ENCODE data around the gene SNRPN.
"Not testable (repeated sequence)": the region's sequence is repeated elsewhere in the genome, so short reads cannot be mapped to it uniquely, and the experiment has no call there.

The SNRPN gene

GRCh38 chr15:24954783-24955530 lies at the start of gene SNRPN, which contains the start of gene SNURF:
SNRPN (plus strand) TSS chr15:24954987; CDS start chr15:24974454, 19,467 bp downstream.
SNURF (plus strand) TSS chr15:24954987; CDS start chr15:24955049, 62 bp downstream.
- peak; percentile 75 for DNase-seq

- peak; percentile 2 for DNase-seq
Measured at GRCh38 chr15:24916305-24917009, 38.3 kb upstream of the SNRPN start.

GRCh38 chr15:24917431-24917830 lies 37.4 kb upstream of the SNRPN start:
- no peak for DNase-seq

GRCh38 chr15:24919446-24919845 lies 35.3 kb upstream of the SNRPN start:
- no peak for DNase-seq

DNA sequence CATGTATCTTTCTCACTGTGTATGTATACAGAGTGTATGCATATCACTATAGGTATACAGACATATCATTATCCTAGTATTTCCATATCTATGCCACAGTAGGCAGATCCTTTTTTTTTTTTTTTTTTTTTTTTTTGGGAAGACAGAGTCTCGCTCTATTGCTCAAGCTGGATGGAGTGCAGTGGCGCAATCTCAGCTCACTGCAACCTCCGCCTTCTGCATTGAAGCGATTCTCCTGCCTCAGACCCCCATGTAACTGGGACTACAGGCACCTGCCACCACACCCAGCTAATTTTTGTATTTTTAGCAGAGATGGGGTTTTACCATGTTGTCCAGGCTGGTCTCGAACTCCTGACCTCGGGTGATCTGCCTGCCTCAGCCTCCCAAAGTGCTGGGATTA lies 32.0 kb upstream of the SNRPN start:
- not testable (repeated sequence) for DNase-seq

DNA sequence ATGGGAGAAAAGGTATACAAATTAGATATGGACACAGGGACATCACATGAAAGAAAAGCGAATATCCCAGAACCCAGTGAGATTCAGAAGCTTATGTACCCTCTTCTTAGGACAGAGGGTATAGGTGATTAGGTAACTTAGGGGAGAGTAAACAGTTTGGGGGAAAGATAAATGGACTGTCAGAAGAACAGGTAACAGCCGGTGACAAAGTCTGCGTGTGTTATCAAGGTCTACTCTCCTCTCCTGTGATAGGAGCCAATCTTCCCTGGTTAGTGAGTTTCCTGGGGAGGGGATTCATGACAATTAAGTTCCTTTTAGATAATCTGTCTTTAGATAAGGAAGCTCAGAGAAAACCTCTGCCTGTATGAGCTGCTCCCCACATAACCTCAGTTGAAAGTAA lies 30.6 kb upstream of the SNRPN start:
- no peak for DNase-seq

DNA sequence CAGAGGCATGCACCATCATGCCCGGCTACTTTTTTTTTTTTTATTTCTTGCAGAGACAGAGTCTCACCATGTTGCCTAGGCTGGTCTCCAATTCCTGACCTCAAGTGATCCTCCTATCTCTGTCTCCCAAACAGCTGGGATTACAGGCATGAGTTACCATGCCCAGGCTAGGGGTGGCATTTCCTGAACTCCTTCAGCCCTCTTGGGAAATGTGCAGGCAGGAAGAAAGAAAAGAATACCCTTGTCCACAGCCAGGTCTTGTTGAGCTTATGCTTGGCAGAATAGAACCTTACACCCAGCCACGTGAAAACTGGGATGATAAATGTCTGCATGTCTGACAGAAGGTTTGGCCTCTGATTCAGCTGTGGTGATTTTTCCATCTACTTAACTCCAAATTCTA lies 30.2 kb upstream of the SNRPN start:
- no peak for DNase-seq

- not testable (repeated sequence) for DNase-seq
Measured at GRCh38 chr15:24931874-24932732, 22.7 kb upstream of the SNRPN start.

DNA sequence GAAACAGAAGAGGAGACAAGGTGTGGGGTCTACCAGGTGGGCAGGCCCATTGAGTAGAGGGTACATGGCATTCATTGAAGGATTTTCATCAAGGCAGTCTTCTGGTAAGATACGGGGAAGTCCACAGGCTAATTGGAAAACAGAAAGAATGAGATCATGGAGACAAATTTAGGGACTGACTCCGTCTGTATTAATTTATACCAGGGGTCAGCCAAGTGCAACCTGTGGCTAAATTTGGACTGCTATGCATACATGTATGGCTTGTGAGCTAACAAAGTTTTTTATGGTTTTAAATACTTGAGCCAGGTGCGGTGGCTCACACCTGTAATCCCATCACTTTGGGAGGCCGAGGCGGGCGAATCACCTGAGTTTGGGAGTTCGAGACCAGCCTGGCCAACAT lies 21.1 kb upstream of the SNRPN start:
- DNase-seq, result no peak

GRCh38 chr15:24938224-24938623 lies 16.6 kb upstream of the SNRPN start:
- DNase-seq, result not testable (repeated sequence)

DNA sequence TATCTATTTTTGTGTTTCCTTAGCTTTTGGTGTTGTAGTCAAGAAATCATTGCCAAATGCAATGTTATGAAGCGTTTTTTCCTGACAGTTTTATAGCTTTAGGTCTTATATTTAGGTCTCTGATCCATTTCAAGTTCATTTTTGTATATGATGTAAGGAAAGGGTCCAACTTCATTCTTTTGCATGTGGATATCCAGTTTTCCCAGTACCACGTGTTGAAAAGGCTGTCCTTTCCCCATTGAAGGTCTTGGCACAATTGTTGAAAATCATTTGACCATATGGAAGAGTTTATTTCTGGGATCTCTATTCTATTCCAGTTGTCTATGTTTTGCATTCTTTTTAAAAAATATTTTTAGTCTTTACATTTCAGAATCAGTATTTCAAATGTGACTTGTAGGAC lies 14.6 kb upstream of the SNRPN start:
- no peak for DNase-seq

DNA sequence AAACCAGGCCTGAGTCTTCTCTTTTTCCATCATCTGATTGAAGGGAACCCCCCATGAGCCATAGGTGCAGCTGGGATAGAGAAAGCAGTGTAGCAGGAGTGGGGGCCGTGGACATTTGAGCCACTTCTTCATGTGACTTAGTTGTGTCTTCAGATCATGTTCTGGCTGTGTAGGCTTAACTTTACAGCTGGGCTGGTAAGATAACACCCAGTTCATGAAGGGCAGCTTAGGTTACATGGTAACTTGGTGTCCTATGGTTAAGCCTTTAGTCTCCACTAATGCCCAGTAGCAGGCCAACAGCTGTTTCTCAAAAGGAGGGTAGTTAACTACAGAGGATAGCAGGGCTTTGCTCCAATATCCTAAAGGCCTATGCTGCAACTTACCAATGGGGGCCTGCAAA lies 11.4 kb upstream of the SNRPN start:
- DNase-seq, result no peak

GRCh38 chr15:24944954-24945353 lies 9.8 kb upstream of the SNRPN start:
- no peak for DNase-seq

GRCh38 chr15:24945711-24946110 lies 9.1 kb upstream of the SNRPN start:
- DNase-seq, result no peak

DNA sequence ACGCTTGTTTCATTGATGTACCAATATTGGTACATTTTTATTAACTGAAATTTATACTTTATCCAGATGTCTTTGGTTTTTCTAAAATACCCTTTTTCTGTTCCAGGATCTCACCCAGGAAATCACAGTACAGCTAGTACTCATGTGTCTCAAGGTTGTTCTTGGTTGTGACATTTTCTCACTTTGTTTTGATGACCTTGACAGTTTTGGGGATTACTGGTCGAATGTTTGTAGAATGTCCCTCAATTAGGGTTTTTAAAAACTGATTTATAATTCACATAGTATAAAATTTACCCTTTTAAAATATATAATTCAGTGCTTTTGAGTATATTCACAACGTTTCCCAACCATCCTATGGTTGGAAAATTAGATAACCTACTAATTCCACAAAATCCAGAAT lies 6.3 kb upstream of the SNRPN start:
- no peak for DNase-seq

- peak; percentile 11 for DNase-seq
Measured at GRCh38 chr15:24955531-24955921, 739 bp downstream of the SNRPN start.

GRCh38 chr15:24956111-24956838 lies 1.5 kb downstream of the SNRPN start:
- DNase-seq, result peak; percentile 82

DNA sequence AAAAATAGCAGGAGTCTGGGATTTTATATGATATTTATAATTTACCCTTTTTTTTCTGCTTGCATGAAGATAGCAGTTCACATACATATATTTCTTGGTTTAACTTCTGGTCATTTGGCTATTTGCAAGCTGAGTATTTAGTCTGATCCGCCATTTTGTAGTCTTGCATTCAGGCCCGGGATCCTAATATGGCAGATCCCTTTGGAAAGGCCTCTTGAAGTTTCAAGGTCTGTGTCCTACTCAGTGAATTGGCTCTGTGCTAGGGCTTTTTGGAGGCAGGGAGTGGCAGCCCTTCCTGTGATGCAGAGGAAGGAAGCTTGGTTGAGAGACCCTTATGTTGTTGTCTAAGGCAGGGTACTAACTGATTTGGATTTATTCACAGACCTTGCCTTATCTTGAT lies 2.9 kb downstream of the SNRPN start:
- no peak for DNase-seq

DNA sequence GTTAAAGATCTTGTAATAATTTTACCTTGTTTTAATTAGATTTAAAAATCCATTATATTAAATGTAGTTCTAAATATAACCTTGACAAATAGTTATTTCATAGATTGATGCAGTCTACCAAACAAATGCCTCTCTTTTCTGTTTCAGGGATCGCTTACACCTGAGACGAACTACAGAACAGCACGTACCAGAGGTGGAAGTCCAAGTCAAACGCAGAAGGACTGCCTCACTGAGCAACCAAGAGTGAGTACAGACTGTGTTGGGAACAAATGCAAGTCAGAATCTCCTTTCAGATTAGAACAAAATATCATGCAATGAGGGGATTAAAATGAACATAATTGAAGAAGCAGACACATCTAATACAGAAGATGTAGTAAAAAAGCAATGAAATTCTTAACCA lies 7.2 kb downstream of the SNRPN start:
- no peak for DNase-seq

DNA sequence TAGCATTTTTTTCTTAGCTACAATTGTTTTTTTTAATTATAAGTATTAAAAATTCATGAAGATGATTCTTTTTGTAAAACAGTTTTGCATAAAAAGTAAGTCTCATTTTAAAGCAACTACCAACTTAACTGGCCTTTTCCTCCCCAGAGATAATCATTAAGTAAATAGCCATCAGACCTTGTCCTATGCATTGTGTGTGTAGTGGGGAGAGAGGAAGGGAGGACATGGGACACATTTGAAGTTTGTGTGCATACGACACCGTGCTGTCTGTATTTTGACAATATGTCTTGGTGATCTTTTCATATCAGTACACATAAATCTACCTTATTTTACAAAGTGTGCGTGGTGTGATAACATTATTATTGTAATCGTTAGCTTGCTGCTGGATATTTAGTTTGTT lies 8.1 kb downstream of the SNRPN start:
- DNase-seq, result no peak

- DNase-seq, result no peak
Measured at GRCh38 chr15:24966364-24967103, 11.7 kb downstream of the SNRPN start.

- no peak for DNase-seq
Measured at GRCh38 chr15:24971052-24971451, 16.3 kb downstream of the SNRPN start.
